Measurements from ENCODE around the gene ELF2.

GRCh38 chr4:139144911-139145551 is 32.0 kb downstream of the ELF2 start:
- TF ChIP-seq EZH2phosphoT487 (IDR thresholded peaks at IDR 0.05; ENCODE audit: borderline replicate concordance) (no peak), CTCF (conservative IDR thresholded peaks at IDR 0.05; ENCODE audit: low read length) (no peak)
